H9 (cell line): ENCODE data around the gene MIB2. TPM values are rescaled to one million over a fixed set of nuclear protein-coding genes. Genes with fewer than 3 reads are reported as not detected.

Experiments used
- DNase-seq: peaks from one replicate; pipeline ENCODE4 v3.0.0-alpha.2; 2017
- H2AFZ ChIP-seq: one replicate; pipeline ENCODE4 v1.6.1; 2013; ENCODE audit warnings: mild to moderate bottlenecking, low read length, control low read depth, moderate library complexity
- H2AK5ac ChIP-seq: 2 replicates; pipeline ENCODE4 v1.6.1; 2013; ENCODE audit warnings: low read length, control low read depth, mixed read lengths; ENCODE audit not compliant: insufficient read length
- H2BK120ac ChIP-seq: one replicate; pipeline ENCODE4 v1.6.1; 2013; ENCODE audit warnings: low read depth, mild to moderate bottlenecking, low read length, control low read depth, inconsistent platforms; ENCODE audit not compliant: poor library complexity, severe bottlenecking
- H2BK12ac ChIP-seq: 2 replicates; pipeline ENCODE4 v1.6.1; 2013; ENCODE audit warnings: low read length, control low read depth, mixed read lengths, low read depth; ENCODE audit not compliant: insufficient read length
- H2BK15ac ChIP-seq: 2 replicates; pipeline ENCODE4 v1.6.1; 2013; ENCODE audit warnings: low read depth, low read length, control low read depth
- H2BK20ac ChIP-seq: one replicate; pipeline ENCODE4 v1.6.1; 2013; ENCODE audit warnings: low read depth, mild to moderate bottlenecking, low read length, control low read depth, inconsistent platforms; ENCODE audit not compliant: poor library complexity, severe bottlenecking
- H2BK5ac ChIP-seq: 2 replicates; pipeline ENCODE4 v1.6.1; 2013; ENCODE audit warnings: low read length, control low read depth, mixed read lengths; ENCODE audit not compliant: insufficient read length
- H3K14ac ChIP-seq: 2 replicates; pipeline ENCODE4 v1.6.1; 2013; ENCODE audit warnings: low read length, control low read depth; ENCODE audit not compliant: insufficient read depth
- H3K18ac ChIP-seq: 2 replicates; pipeline ENCODE4 v1.6.1; 2013; ENCODE audit warnings: low read depth, mild to moderate bottlenecking, mixed read lengths, low read length, control low read depth; ENCODE audit not compliant: insufficient read length
- H3K23ac ChIP-seq: 2 replicates; pipeline ENCODE4 v1.6.1; 2013; ENCODE audit warnings: low read length, control low read depth, mixed read lengths, low read depth; ENCODE audit not compliant: insufficient read length
- H3K23me2 ChIP-seq: 2 replicates; pipeline ENCODE4 v1.6.1; 2013; ENCODE audit warnings: low read depth, mild to moderate bottlenecking, mixed read lengths, low read length, control low read depth; ENCODE audit not compliant: insufficient read length, poor library complexity, severe bottlenecking
- H3K27ac ChIP-seq: 2 replicates; pipeline ENCODE4 v1.5.1; 2013; ENCODE audit warnings: low read length, control low read depth, mixed read lengths, low read depth; ENCODE audit not compliant: insufficient read length
- H3K27me3 ChIP-seq: 2 replicates; pipeline ENCODE4 v1.6.1; 2013; ENCODE audit warnings: low read length, control low read depth, inconsistent platforms; ENCODE audit not compliant: insufficient read depth
- H3K4ac ChIP-seq: 2 replicates; pipeline ENCODE4 v1.6.1; 2013; ENCODE audit warnings: low read depth, mild to moderate bottlenecking, control low read depth, inconsistent platforms, low read length, moderate library complexity
- H3K4me1 ChIP-seq: 2 replicates; pipeline ENCODE4 v1.6.1; 2013; ENCODE audit warnings: low read length, control low read depth, inconsistent platforms; ENCODE audit not compliant: insufficient read depth
- H3K4me2 ChIP-seq: 2 replicates; pipeline ENCODE4 v1.6.1; 2013; ENCODE audit warnings: low read length, control low read depth, mixed read lengths; ENCODE audit not compliant: insufficient read length, insufficient read depth
- H3K56ac ChIP-seq: 2 replicates; pipeline ENCODE4 v1.6.1; 2013; ENCODE audit warnings: low read depth, mild to moderate bottlenecking, mixed read lengths, low read length, control low read depth; ENCODE audit not compliant: insufficient read length
- H3K79me1 ChIP-seq: 2 replicates; pipeline ENCODE4 v1.6.1; 2013; ENCODE audit warnings: low read depth, mild to moderate bottlenecking, moderate library complexity, low read length, control low read depth, inconsistent platforms; ENCODE audit not compliant: insufficient read depth, poor library complexity, severe bottlenecking
- H3K79me2 ChIP-seq: 2 replicates; pipeline ENCODE4 v1.6.1; 2013; ENCODE audit warnings: low read length, control low read depth, inconsistent platforms; ENCODE audit not compliant: insufficient read depth
- H3K9ac ChIP-seq: 2 replicates; pipeline ENCODE4 v1.6.1; 2013; ENCODE audit warnings: low read length, control low read depth, mixed read lengths; ENCODE audit not compliant: insufficient read length; ENCODE audit errors: extremely low read depth
- H3K9me3 ChIP-seq: one replicate; pipeline ENCODE4 v1.6.1; 2013; ENCODE audit warnings: low read depth, low read length, inconsistent platforms; ENCODE audit not compliant: control insufficient read depth
- H3T11ph ChIP-seq: one replicate; pipeline ENCODE4 v1.6.1; 2013; ENCODE audit warnings: mild to moderate bottlenecking, low read length, control low read depth, inconsistent platforms
- H4K20me1 ChIP-seq: one replicate; pipeline ENCODE4 v1.6.1; 2013; ENCODE audit not compliant: control insufficient read depth, insufficient read length, insufficient read depth
- H4K5ac ChIP-seq: 2 replicates; pipeline ENCODE4 v1.6.1; 2013; ENCODE audit warnings: low read depth, mild to moderate bottlenecking, mixed read lengths, low read length, control low read depth; ENCODE audit not compliant: insufficient read length
- H4K8ac ChIP-seq: replicated peaks from 2 replicates; pipeline ENCODE4 v1.6.1; 2013; ENCODE audit warnings: low read length, control low read depth, mixed read lengths, low read depth; ENCODE audit not compliant: insufficient read length
- H4K91ac ChIP-seq: 2 replicates; pipeline ENCODE4 v1.6.1; 2013; ENCODE audit warnings: low read depth, mild to moderate bottlenecking, moderate library complexity, mixed read lengths, low read length, control low read depth; ENCODE audit not compliant: insufficient read length
- H3K27ac Mint-ChIP-seq, 3 experiments: 2 replicates in 2 of 3; 3 replicates in 1 of 3; pipeline ENCODE4 v1.8.0; 2020 to 2021; ENCODE audit warnings: mixed read lengths in 3 of 3, mild to moderate bottlenecking in 1 of 3, moderate library complexity in 1 of 3
- H3K27me3 Mint-ChIP-seq: 2 replicates; pipeline ENCODE4 v1.8.0; 2021; ENCODE audit warnings: low read depth, mild to moderate bottlenecking, moderate library complexity, mixed read lengths
- H3K36me3 Mint-ChIP-seq, 3 experiments: 2 replicates in 2 of 3; 3 replicates in 1 of 3; pipeline ENCODE4 v1.8.0; 2020 to 2021; ENCODE audit warnings: low read depth in 3 of 3, mixed read lengths in 3 of 3; ENCODE audit not compliant: insufficient read depth in 1 of 3
- H3K4me1 Mint-ChIP-seq, 2 experiments: 2 replicates each; pipeline ENCODE4 v1.8.0; 2020; ENCODE audit warnings: mixed read lengths in 2 of 2
- H3K4me3 Mint-ChIP-seq, 2 experiments: 2 replicates in 1 of 2; 3 replicates in 1 of 2; pipeline ENCODE4 v1.8.0; 2020 to 2021; ENCODE audit warnings: mild to moderate bottlenecking in 2 of 2, mixed read lengths in 2 of 2, moderate library complexity in 1 of 2
- H3K9me3 Mint-ChIP-seq, 2 experiments: 2 replicates in 1 of 2; 3 replicates in 1 of 2; pipeline ENCODE4 v1.8.0; 2020; ENCODE audit warnings: mild to moderate bottlenecking in 2 of 2, mixed read lengths in 2 of 2, moderate library complexity in 1 of 2
- WGBS: extraction: QIAGEN DNeasy Blood & Tissue Kit; methylation state at CpG from one replicate; pipeline ENCODE4 v1.1.7; 2013; ENCODE audit warnings: missing lambda C conversion rate, low lambda C conversion rate, mixed read lengths; ENCODE audit not compliant: insufficient read length; ENCODE audit errors: extremely low coverage; 5-methylcytosine and 5-hydroxymethylcytosine counted together
- total RNA-seq: library from RNA; stranded (reverse); gene quantifications from 2 replicates; pipeline ENCODE4 v1.2.1, GENCODE V29; 2021
- TF ChIP-seq, protein P1 (sequence below): fragments of 200-600 bp; sonication (generic); conservative IDR thresholded peaks from 3 replicates; pipeline ENCODE4 v1.8.0; 2021; ENCODE audit warnings: antibody characterized with exemption, mild to moderate bottlenecking

Gene MIB2
- total RNA-seq, 1 experiment from 2014 or later = 77.8 TPM

DNA sequence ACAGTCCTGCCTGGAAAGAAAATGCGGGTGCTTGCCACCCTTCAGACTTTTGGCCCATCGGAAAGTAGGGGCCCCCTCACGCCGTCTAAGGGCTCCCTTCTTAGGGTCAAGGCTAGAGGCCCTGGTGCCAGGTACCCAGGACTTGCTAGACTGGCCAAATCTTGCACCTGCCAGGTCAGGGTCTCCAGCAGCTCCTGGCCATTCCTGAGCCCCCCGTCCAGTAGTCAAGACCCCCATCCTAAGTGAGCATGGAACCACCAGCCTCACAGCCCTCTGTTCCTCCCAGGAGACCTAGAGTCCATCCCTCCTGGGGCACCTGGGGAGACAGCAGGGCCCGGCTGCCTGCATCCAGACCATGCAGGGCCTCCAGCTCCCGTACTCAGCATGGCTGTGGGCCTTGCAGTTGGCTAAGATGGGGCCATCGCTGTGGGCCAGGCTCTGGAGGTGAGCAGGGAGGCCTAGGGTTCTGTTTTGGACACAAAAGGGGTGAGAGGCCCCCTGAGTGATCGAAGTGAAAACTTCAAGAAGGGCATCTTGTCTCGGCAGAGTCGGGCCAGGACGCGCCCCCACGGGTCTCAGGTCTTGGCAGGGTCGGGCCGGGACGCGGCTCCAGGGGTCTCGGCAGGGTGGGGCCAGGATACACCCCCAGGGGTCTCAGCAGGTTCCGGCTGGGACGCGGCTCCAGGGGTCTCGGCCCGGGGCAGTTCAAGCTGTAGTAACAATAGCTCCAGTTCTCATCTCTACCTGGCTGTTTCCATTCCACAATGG is 21.3 kb upstream of the MIB2 start:
- no peaks in the 10 kb centered on the region for H3K36me3 Mint-ChIP-seq
- H3K79me1 ChIP-seq = no peaks in the 10 kb centered on the region
- no peak overlapping the region for H2BK5ac ChIP-seq
- H2BK20ac ChIP-seq = no peak overlapping the region
- no peak overlapping the region for H3K14ac ChIP-seq
- no peaks in the 10 kb centered on the region; a peak in 1 of 5 replicates for H3K9me3 Mint-ChIP-seq
- no peaks in the 10 kb centered on the region for H3K4me1 ChIP-seq
- H4K91ac ChIP-seq = no peak overlapping the region
- H2BK12ac ChIP-seq = no peak overlapping the region
- no peaks in the 10 kb centered on the region for H3K79me2 ChIP-seq
- no peak overlapping the region for H3K27ac ChIP-seq
- H3K23me2 ChIP-seq = no peaks in the 10 kb centered on the region
- no peak overlapping the region for H3K27ac Mint-ChIP-seq
- no peak overlapping the region for H3K4me2 ChIP-seq
- WGBS = no CpG with 5 or more reads among the region's 24 CpGs
- H3K9me3 ChIP-seq = no peaks in the 10 kb centered on the region
- DNase-seq = no peak
- no peak overlapping the region for H3K4ac ChIP-seq
- peaks cover 34% of the 10 kb centered on the region for H3K27me3 Mint-ChIP-seq
- H4K5ac ChIP-seq = no peak overlapping the region
- H3K27me3 ChIP-seq = no peaks in the 10 kb centered on the region; the same call in 1 of the 2 replicates
- no peak overlapping the region for H2AFZ ChIP-seq
- no peaks in the 10 kb centered on the region for H4K20me1 ChIP-seq
- no peak overlapping the region for H3T11ph ChIP-seq
- H2BK120ac ChIP-seq = no peak overlapping the region
- no peak overlapping the region for H4K8ac ChIP-seq
- no peak overlapping the region for H3K23ac ChIP-seq
- no peak overlapping the region for H3K9ac ChIP-seq
- H3K4me3 Mint-ChIP-seq = no peak overlapping the region
- TF ChIP-seq, protein P1, sequence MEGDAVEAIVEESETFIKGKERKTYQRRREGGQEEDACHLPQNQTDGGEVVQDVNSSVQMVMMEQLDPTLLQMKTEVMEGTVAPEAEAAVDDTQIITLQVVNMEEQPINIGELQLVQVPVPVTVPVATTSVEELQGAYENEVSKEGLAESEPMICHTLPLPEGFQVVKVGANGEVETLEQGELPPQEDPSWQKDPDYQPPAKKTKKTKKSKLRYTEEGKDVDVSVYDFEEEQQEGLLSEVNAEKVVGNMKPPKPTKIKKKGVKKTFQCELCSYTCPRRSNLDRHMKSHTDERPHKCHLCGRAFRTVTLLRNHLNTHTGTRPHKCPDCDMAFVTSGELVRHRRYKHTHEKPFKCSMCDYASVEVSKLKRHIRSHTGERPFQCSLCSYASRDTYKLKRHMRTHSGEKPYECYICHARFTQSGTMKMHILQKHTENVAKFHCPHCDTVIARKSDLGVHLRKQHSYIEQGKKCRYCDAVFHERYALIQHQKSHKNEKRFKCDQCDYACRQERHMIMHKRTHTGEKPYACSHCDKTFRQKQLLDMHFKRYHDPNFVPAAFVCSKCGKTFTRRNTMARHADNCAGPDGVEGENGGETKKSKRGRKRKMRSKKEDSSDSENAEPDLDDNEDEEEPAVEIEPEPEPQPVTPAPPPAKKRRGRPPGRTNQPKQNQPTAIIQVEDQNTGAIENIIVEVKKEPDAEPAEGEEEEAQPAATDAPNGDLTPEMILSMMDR = no peak
- no peak overlapping the region for H3K56ac ChIP-seq
- peaks cover 3 to 8% of the 10 kb centered on the region in 2 experiments for H3K4me1 Mint-ChIP-seq
- no peak overlapping the region for H2AK5ac ChIP-seq
- no peak overlapping the region for H2BK15ac ChIP-seq
- no peak overlapping the region for H3K18ac ChIP-seq
